ENCODE results near the gene PRR18.

The PRR18 gene

DNA sequence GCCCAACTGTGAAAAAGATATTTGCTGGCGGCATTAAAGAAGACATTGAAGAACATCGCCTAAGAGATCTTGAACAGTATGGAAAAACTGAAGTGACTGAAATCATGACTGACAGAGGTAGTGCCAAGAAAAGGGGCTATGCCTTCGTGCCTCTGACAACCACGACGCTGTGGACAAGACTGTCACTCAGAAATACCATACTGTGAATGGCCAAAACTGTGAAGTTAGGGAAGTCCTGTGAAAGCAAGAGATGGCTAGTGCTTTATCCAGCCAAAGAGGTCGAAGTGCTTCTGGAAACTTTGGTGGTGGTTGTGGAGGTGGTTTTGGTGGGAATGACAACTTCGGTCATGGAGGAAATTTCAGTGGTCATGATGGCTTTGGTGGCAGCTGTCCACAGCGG is 26.7 kb upstream of the PRR18 start:
- no peak for DNase-seq (ENCODE audit: low read depth in 2 of 2)
- TF ChIP-seq, protein P1, sequence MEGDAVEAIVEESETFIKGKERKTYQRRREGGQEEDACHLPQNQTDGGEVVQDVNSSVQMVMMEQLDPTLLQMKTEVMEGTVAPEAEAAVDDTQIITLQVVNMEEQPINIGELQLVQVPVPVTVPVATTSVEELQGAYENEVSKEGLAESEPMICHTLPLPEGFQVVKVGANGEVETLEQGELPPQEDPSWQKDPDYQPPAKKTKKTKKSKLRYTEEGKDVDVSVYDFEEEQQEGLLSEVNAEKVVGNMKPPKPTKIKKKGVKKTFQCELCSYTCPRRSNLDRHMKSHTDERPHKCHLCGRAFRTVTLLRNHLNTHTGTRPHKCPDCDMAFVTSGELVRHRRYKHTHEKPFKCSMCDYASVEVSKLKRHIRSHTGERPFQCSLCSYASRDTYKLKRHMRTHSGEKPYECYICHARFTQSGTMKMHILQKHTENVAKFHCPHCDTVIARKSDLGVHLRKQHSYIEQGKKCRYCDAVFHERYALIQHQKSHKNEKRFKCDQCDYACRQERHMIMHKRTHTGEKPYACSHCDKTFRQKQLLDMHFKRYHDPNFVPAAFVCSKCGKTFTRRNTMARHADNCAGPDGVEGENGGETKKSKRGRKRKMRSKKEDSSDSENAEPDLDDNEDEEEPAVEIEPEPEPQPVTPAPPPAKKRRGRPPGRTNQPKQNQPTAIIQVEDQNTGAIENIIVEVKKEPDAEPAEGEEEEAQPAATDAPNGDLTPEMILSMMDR (IDR thresholded peaks at IDR 0.05; ENCODE audit: low read depth, low read length) = no peak
- H3K4me3 ChIP-seq (replicated peaks in 1 of 2; ENCODE audit: low read depth in 2 of 2, low read length in 2 of 2) = no peak overlapping the region

DNA sequence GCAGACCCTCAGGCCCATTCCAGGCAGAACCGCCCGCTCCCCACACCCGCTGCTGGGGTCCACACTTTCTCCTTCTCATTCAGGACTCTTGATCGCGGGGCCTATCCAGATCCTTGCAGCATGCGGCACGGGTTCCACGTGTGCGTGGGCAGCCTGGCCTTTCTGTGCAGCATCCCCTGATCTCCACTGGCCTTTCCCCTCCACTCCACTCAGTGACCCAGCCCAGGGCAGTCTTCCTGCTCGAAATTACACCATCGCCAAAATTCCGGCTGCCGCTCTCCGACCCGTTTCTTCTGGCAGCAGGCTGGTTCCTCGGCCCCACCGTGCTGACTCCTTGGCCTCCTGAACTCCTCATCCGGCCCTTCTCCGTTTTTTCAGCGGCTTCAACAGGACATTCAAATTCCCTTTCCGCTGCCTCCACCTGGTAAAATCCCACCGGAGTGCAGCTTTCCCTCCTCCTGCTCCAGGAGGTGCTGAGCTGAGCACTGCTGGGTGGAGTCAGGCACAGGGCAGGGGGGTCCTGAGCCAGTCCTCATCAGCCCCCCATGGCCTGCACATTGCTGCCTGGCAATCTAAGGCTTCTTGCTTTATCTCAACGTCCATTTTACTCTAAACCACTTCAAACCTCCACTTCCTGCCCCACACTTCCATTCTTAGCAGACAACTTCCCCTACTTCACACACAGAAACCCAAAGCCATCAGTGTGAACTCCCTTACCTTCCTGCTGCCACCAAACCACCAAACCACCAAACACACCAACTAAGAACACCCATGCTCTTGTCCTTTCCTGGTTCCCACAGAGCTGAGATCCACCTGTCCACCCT is 25.2 kb upstream of the PRR18 start:
- H3K4me3 ChIP-seq (replicated peaks in 1 of 2; ENCODE audit: low read depth in 2 of 2, low read length in 2 of 2) = no peak overlapping the region
- no peak for DNase-seq (ENCODE audit: low read depth in 2 of 2)
- TF ChIP-seq, protein P1 (IDR thresholded peaks at IDR 0.05; ENCODE audit: low read depth, low read length) = no peak

DNA sequence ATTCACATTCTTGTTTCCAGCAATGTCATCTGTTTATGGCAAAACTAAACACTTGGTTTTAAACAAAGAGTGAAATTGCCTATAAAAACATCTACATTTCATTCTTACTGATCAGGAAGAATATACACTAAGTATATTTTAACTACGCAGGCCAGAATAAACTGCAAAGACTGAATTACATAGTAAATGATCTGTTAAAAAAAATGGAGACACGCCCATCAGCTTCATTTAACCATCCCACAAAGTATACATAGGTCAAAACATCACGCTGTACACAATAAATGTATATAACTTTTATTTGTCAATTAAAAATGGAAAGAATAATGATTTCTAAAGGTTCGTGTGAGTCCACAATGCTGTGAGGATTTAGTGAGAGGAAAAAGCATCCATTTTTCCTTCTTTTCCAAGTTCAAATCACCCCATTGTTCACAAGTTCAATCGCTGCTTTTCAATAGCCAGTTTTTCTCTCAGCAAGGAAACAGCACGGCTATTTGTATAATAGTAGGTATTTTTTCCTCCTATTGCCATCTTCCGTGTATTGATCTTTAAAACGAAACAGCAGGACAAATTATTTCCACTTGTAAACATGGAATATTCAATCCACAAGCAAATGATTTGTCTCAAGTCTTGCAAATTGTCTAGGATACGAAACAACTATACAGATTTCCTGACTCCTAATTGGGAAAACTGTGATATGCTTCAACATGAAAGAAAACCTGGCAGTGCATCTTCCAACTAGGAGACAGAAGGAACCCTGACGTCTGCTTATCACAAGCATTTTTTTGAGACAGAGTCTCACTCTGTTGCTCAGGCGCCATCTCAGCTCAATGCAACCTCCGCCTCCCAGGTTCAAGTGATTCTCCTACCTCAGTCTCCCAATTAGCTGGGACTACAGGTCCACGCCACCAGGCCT is 23.6 kb upstream of the PRR18 start:
- TF ChIP-seq, protein P1 (IDR thresholded peaks at IDR 0.05; ENCODE audit: low read depth, low read length) = no peak
- no peak overlapping the region for H3K4me3 ChIP-seq (replicated peaks in 1 of 2; ENCODE audit: low read depth in 2 of 2, low read length in 2 of 2)
- DNase-seq (ENCODE audit: low read depth in 2 of 2) = no peak

DNA sequence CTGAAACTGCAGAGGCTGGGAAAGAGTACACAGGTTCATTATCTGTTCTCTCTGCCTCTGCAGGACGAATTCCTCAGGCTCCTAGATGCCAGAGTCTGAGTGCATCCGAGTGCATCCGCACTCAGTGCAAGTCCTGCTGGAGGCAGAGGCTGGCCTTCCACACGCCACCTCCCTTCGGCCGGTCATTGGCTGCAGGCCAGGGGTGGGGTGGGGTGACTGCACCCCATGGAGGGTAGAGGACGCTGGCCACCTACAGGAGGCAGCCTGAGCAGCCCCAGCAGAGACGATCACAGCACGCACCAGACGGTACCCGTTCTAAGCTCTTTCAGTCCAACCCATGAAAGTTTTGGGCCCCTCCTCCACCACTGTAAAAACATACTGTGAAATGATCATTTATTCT is 22.4 kb upstream of the PRR18 start:
- H3K4me3 ChIP-seq (replicated peaks in 1 of 2; ENCODE audit: low read depth in 2 of 2, low read length in 2 of 2) = no peak overlapping the region
- TF ChIP-seq, protein P1 (IDR thresholded peaks at IDR 0.05; ENCODE audit: low read depth, low read length) = peak; percentile 40
- peak; percentile 58 to 74 for DNase-seq (ENCODE audit: low read depth in 2 of 2)

DNA sequence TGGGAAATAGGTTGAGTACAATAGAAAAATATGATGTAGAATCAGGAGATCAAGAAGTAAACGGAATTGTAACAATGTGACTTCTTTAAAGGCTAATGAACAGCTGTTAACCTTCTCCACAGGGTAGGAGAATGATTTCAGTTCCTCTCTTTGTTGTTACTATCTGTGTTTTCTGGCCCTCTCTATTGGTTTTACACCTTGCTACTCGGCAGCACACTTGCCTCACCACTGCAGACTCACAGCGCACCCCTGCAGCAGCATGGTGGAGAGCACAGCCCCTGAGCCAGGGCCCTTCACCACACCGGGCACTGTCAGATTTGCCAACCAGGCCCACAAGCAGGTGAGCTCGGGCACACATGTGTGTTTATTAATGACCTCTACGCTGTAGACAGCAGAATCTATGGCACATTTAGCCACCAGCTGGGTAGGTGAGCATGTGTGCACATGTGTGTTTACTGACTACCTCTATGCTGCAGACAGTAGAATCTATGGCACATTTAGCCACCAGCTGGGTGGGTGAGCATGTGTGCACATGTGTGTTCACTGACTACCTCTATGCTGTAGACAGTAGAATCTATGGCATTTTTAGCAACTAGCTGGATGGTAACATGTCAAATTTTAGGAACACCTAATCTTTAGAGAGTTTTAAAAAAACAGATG is 17.3 kb upstream of the PRR18 start:
- no peak for DNase-seq (ENCODE audit: low read depth in 2 of 2)
- TF ChIP-seq, protein P1 (IDR thresholded peaks at IDR 0.05; ENCODE audit: low read depth, low read length) = no peak
- H3K4me3 ChIP-seq (replicated peaks in 1 of 2; ENCODE audit: low read depth in 2 of 2, low read length in 2 of 2) = no peak overlapping the region

DNA sequence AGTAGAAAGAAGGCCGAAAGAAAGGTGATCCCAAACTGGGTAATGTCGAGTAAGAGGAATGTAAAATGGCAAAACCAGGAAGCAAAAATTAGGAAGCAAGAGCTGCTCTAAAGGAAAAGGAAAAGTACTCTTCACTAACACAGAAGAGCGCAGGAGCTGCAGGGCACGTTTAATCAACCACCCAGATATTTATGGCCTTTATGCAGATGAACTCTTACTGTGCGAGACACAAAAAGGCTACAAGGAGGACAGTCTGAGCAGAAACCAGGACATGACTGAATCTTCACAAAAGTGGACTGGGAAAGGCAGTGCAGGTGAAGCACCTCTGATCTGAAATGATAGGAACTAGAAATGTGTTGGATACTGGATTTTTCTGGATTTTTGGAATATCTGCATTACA is 15.2 kb upstream of the PRR18 start:
- TF ChIP-seq, protein P1 (IDR thresholded peaks at IDR 0.05; ENCODE audit: low read depth, low read length) = no peak
- DNase-seq (ENCODE audit: low read depth in 2 of 2) = no peak
- no peak overlapping the region for H3K4me3 ChIP-seq (replicated peaks in 1 of 2; ENCODE audit: low read depth in 2 of 2, low read length in 2 of 2)
